Right lobe of liver (tissue), 6 donors: Measurements from ENCODE around the gene RAB13. TPM values are rescaled to one million over a fixed set of nuclear protein-coding genes. Genes with fewer than 3 reads are reported as not detected.

ENCODE experiments used
- ATAC-seq, 4 donors: fragments of 200-7000 bp; cut with Tn5 transposase; one replicate each; pipeline ENCODE4 v1.9.1; 2020; ENCODE audit warnings: mild to moderate bottlenecking in 4 of 4, moderate library complexity in 4 of 4
- DNase-seq, 3 donors: peaks; one replicate each; pipeline ENCODE4 v3.0.0-alpha.2; 2020
- H3K27ac ChIP-seq, 3 donors: fragments of 200-600 bp; one replicate each; pipeline ENCODE4 v1.8.0; 2022
- H3K27me3 ChIP-seq, 2 donors: fragments of 200-600 bp; one replicate each; pipeline ENCODE4 v1.8.0; 2022
- H3K36me3 ChIP-seq, 4 donors: fragments of 200-600 bp; sonication (generic) in 1 of 4; one replicate each; pipeline versions ENCODE4 v1.5.1 to v1.8.0; 2017 to 2022; ENCODE audit warnings: control low read depth in 1 of 4
- H3K4me1 ChIP-seq, 4 donors: fragments of 200-600 bp; sonication (generic) in 1 of 4; one replicate each; pipeline versions ENCODE4 v1.5.1 to v1.8.0; 2017 to 2022; ENCODE audit warnings: control low read depth in 1 of 4
- H3K4me3 ChIP-seq, 3 donors: fragments of 200-600 bp; one replicate each; pipeline ENCODE4 v1.8.0; 2022
- H3K9me3 ChIP-seq, 4 donors: fragments of 200-600 bp; sonication (generic) in 1 of 4; one replicate each; pipeline versions ENCODE4 v1.5.1 to v1.8.0; 2017 to 2022; ENCODE audit warnings: control low read depth in 1 of 4
- CTCF ChIP-seq, 4 donors: fragments of 200-600 bp in 3 of 4; fragments of 450-650 bp in 1 of 4; IDR thresholded peaks; one replicate each; pipeline versions ENCODE4 v1.5.1 to v1.8.0; 2016 to 2022; ENCODE audit warnings: antibody characterized with exemption in 4 of 4, mild to moderate bottlenecking in 2 of 4
- POLR2A ChIP-seq: fragments of 450-650 bp; IDR thresholded peaks from one replicate; pipeline ENCODE4 v1.6.1; 2017; ENCODE audit warnings: antibody characterized with exemption, mild to moderate bottlenecking
- WGBS: methylation state at CpG from one replicate; pipeline ENCODE4 v1.1.6; 2018; ENCODE audit warnings: low coverage, low lambda C conversion rate; ENCODE audit not compliant: insufficient coverage; ENCODE audit errors: missing lambda C conversion rate; 5-methylcytosine and 5-hydroxymethylcytosine counted together
- intact Hi-C, 2 donors: fragments of 100-400 bp; cut with DNase I; formaldehyde crosslinking; loops; one replicate each; pipeline versions ENCODE4 v1.11.2 to v1.14.1; 2022
- total RNA-seq, 6 experiments: library from RNA; depleted of rRNA in 2 of 6; stranded (reverse); fragments of >200 nt in 2 of 6; fragmentation: NEBNext Ultra II Directional in 3 of 6; extraction: Animal tissue kit (Norgen Biotek cat#: 25700) in 3 of 6; gene quantifications; one replicate each; pipeline versions ENCODE4 v1.1.0 to v1.2.4, GENCODE V29; 2016 to 2023
- donor health status: DM: no; HTN: yes; CAD: no.
- donor health status: DM: no; HTN: no; CAD: no.
- donor health status: DM: no; HTN: no; CAD: no.
- donor health status: DM: no; HTN: yes; CAD: no.
- donor health status: DM: no; HTN: yes; CAD: no.

The RAB13 gene
- total RNA-seq, 6 experiments from 2014 or later, result 11.9 to 52.2 (median 47.9) TPM

GRCh38 chr1:153962088-153963029, 23.8 kb downstream of the RAB13 start:
- peak in 1 of 4 donors; percentile 12 for ATAC-seq

GRCh38 chr1:153961421-153961820, 24.7 kb downstream of the RAB13 start:
- ATAC-seq (no peak), DNase-seq (no peak)
- intact Hi-C loops, result no loop called here
- Histone ChIP-seq H3K36me3 (peaks cover 0 to 5% (median 1%) of the 10 kb centered on the region in 4 donors), H3K4me1 (peaks cover 0 to 46% (median 16%) of the 10 kb centered on the region in 4 donors), H3K27me3 (no peaks in the 10 kb centered on the region), H3K27ac (no peak overlapping the region), H3K9me3 (no peaks in the 10 kb centered on the region), H3K4me3 (no peak overlapping the region)
- WGBS, result 65% methylated on average over 3 of the region's 4 CpGs
- TF ChIP-seq POLR2A (no peak), CTCF (IDR thresholded peaks at IDR 0.05) (no peak)

More at GRCh38 chr1:153962088-153963029, 23.8 kb downstream of the RAB13 start:
- peak overlapping the region; percentile 88 to 95 (median 92) for H3K27ac ChIP-seq
- TF ChIP-seq POLR2A (no peak), CTCF (IDR thresholded peaks at IDR 0.05) (no peak)
- DNase-seq, result peak in 1 of 3 donors; percentile 51
- no peaks in the 10 kb centered on the region for H3K27me3 ChIP-seq
- peak overlapping the region; percentile 70 to 88 (median 75) for H3K4me3 ChIP-seq
- H3K4me1 ChIP-seq, result peaks cover 0 to 39% (median 11%) of the 10 kb centered on the region in 4 donors
- intact Hi-C loops, result no loop called here
- no peaks in the 10 kb centered on the region for H3K9me3 ChIP-seq
- peaks cover 0 to 5% (median 1%) of the 10 kb centered on the region in 4 donors for H3K36me3 ChIP-seq
- 38% methylated on average over 3 of the region's 16 CpGs for WGBS

GRCh38 chr1:153960206-153960605, 25.9 kb downstream of the RAB13 start:
- no peak overlapping the region for H3K4me3 ChIP-seq
- H3K27ac ChIP-seq, result no peak overlapping the region
- intact Hi-C loops, result no loop called here

GRCh38 chr1:153959454-153959853, 26.7 kb downstream of the RAB13 start:
- Histone ChIP-seq H3K36me3 (peaks cover 0 to 5% (median 1%) of the 10 kb centered on the region in 4 donors), H3K27ac (peak overlapping the region in 2 of 3 donors; percentile 9 to 52), H3K4me1 (peaks cover 0 to 52% (median 19%) of the 10 kb centered on the region in 4 donors), H3K9me3 (no peaks in the 10 kb centered on the region), H3K4me3 (no peak overlapping the region), H3K27me3 (no peaks in the 10 kb centered on the region)
- TF ChIP-seq CTCF (IDR thresholded peaks at IDR 0.05) (no peak), POLR2A (no peak)
- WGBS, result 50% methylated on average over 2 of the region's 3 CpGs
- intact Hi-C loops, result no loop called here
- DNase-seq, result no peak
- no peak for ATAC-seq

More at GRCh38 chr1:153960206-153960605, 25.9 kb downstream of the RAB13 start:
- no peaks in the 10 kb centered on the region for H3K27me3 ChIP-seq
- no peak for TF ChIP-seq CTCF (IDR thresholded peaks at IDR 0.05)
- TF ChIP-seq POLR2A, result no peak
- ATAC-seq, result no peak
- no peak for DNase-seq
- H3K36me3 ChIP-seq, result peaks cover 0 to 5% (median 1%) of the 10 kb centered on the region in 4 donors
- H3K4me1 ChIP-seq, result peaks cover 0 to 48% (median 18%) of the 10 kb centered on the region in 4 donors
- no peaks in the 10 kb centered on the region for H3K9me3 ChIP-seq
- 86% methylated on average over 2 of the region's 11 CpGs for WGBS
